Measurements from ENCODE around the gene KRT14.
"Not testable (repeated sequence)": the region's sequence is repeated elsewhere in the genome, so short reads cannot be mapped to it uniquely, and the experiment has no call there.

The KRT14 gene

GRCh38 chr17:41622340-41623183 is 35.9 kb upstream of the KRT14 start:
- not testable (repeated sequence) for DNase-seq

- no peak for DNase-seq
Measured at GRCh38 chr17:41621916-41622315, 35.2 kb upstream of the KRT14 start.

GRCh38 chr17:41621435-41621817 is 34.7 kb upstream of the KRT14 start:
- not testable (repeated sequence) for DNase-seq

- DNase-seq: no peak
Measured at GRCh38 chr17:41620583-41621434, 34.1 kb upstream of the KRT14 start.

- not testable (repeated sequence) for DNase-seq
Measured at GRCh38 chr17:41619927-41620582, 33.4 kb upstream of the KRT14 start.

GRCh38 chr17:41619036-41619926 is 32.6 kb upstream of the KRT14 start:
- DNase-seq: peak; percentile 15

GRCh38 chr17:41618341-41619035 is 31.8 kb upstream of the KRT14 start:
- no peak for DNase-seq

- no peak for DNase-seq
Measured at GRCh38 chr17:41617698-41618097, 31.0 kb upstream of the KRT14 start.

- no peak for DNase-seq
Measured at GRCh38 chr17:41617136-41617535, 30.4 kb upstream of the KRT14 start.

- DNase-seq: not testable (repeated sequence)
Measured at GRCh38 chr17:41616486-41616885, 29.8 kb upstream of the KRT14 start.

- no peak for DNase-seq
Measured at GRCh38 chr17:41615454-41615853, 28.8 kb upstream of the KRT14 start.

GRCh38 chr17:41614767-41615166 is 28.1 kb upstream of the KRT14 start:
- not testable (repeated sequence) for DNase-seq

- DNase-seq: no peak
Measured at GRCh38 chr17:41614098-41614497, 27.4 kb upstream of the KRT14 start.

- DNase-seq: no peak
Measured at GRCh38 chr17:41613277-41614082, 26.8 kb upstream of the KRT14 start.

GRCh38 chr17:41612376-41613160 is 25.9 kb upstream of the KRT14 start, which contains the start of gene KRT16:
TSS of gene KRT16 (minus strand) at chr17:41612767. CDS start at chr17:41612688, 79 bp downstream.
- peak; percentile 23 for DNase-seq

GRCh38 chr17:41610965-41611640 is 24.4 kb upstream of the KRT14 start:
- no peak for DNase-seq

- not testable (repeated sequence) for DNase-seq
Measured at GRCh38 chr17:41610061-41610517, 23.4 kb upstream of the KRT14 start.

- DNase-seq: not testable (repeated sequence)
Measured at GRCh38 chr17:41606930-41607329, 20.2 kb upstream of the KRT14 start.

GRCh38 chr17:41602524-41602923 is 15.8 kb upstream of the KRT14 start:
- DNase-seq: no peak

Data from activated CD4-positive, CD25-positive, alpha-beta regulatory T cell treated with anti-CD3 and anti-CD28 coated beads, Interleukin-2, amount 50 U/mL, for 72 hours (primary cell).